ENCODE data around the gene NF1.

GRCh38 chr17:31397256-31397939, 302.6 kb downstream of the NF1 start:
- TF ChIP-seq CTCF (IDR thresholded peaks at IDR 0.05) (no peak), POLR2A (IDR thresholded peaks at IDR 0.05) (no peak)

Data from testis (tissue), 2 donors.